ENCODE results near the gene MRAP.
A peak's percentile ranks its signal among the peaks of the same experiment; 100 is the strongest.

The MRAP gene

GRCh38 chr21:32299695-32300094 is 1.0 kb downstream of the MRAP start:
- no peak overlapping the region for H3K27ac ChIP-seq (ENCODE audit: extremely low read depth, low read depth, low read length)
- peaks cover 0 to 19% of the 10 kb centered on the region in 2 experiments; a peak in 1 of 3 replicates for H3K36me3 ChIP-seq (ENCODE audit: control insufficient read depth in 2 of 2, insufficient read depth in 1 of 2, low read length in 2 of 2)
- H3K9me3 ChIP-seq (ENCODE audit: control insufficient read depth, insufficient read depth, low read depth, low read length): no peaks in the 10 kb centered on the region
- ChIA-PET CTCF (no interaction called here), POLR2A (no interaction called here)
- no peak overlapping the region for H3K4me3 ChIP-seq (ENCODE audit: low read depth, low read length)
- H3K4me1 ChIP-seq (ENCODE audit: control insufficient read depth, insufficient read depth, low read length): no peaks in the 10 kb centered on the region
- TF ChIP-seq IKZF3 (tag by site-specific recombination; IDR thresholded peaks at IDR 0.05): no peak

GRCh38 chr21:32300117-32300681 is 1.5 kb downstream of the MRAP start:
- ChIA-PET POLR2A (no interaction called here), CTCF (no interaction called here)
- TF ChIP-seq ZNF121 (tag by site-specific recombination; IDR thresholded peaks at IDR 0.05) (peak; percentile 77; the same call in 1 of the 2 replicates), ZNF600 (tag by site-specific recombination; IDR thresholded peaks at IDR 0.05) (no peak)
- Histone ChIP-seq H3K9me3 (ENCODE audit: control insufficient read depth, insufficient read depth, low read depth, low read length) (no peaks in the 10 kb centered on the region), H3K4me1 (ENCODE audit: control insufficient read depth, insufficient read depth, low read length) (no peaks in the 10 kb centered on the region), H3K36me3 (ENCODE audit: control insufficient read depth in 2 of 2, insufficient read depth in 1 of 2, low read length in 2 of 2) (peaks cover 0 to 19% of the 10 kb centered on the region in 2 experiments; a peak in 1 of 3 replicates), H3K27ac (ENCODE audit: extremely low read depth, low read depth, low read length) (no peak overlapping the region), H3K4me3 (ENCODE audit: low read depth, low read length) (no peak overlapping the region)

DNA sequence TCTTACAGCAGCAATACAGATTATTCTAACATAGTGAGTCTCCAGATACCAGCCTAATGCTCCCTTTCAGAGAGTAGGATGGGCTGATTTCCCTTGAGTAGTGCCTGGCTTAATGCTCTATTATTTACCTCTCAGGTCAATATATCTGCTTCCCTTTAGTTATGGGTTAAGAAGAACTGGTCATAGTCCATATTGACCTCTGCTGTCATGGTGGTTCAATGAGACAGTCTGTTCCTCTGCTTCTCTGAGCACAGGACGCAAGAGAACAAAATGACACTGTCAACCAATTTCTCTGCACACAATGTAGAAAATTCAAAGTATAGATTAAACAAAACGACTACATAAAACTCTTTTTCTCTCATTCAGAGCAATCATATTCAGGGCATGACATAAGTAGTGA is 2.9 kb downstream of the MRAP start:
- CTCF ChIA-PET: no interaction called here
- H3K36me3 ChIP-seq (ENCODE audit: control insufficient read depth in 2 of 2, insufficient read depth in 1 of 2, low read length in 2 of 2): peaks cover 0 to 23% of the 10 kb centered on the region in 2 experiments; a peak in 1 of 3 replicates
- H3K4me3 ChIP-seq (ENCODE audit: low read depth, low read length): no peak overlapping the region
- TF ChIP-seq ZNF621 (tag by site-specific recombination; IDR thresholded peaks at IDR 0.05) (no peak), SCRT1 (tag by site-specific recombination; IDR thresholded peaks at IDR 0.05; ENCODE audit: borderline replicate concordance) (no peak), ZNF600 (tag by site-specific recombination; IDR thresholded peaks at IDR 0.05) (no peak), ZBTB21 (tag by site-specific recombination; IDR thresholded peaks at IDR 0.05) (no peak), ZBTB8A (tag by site-specific recombination; IDR thresholded peaks at IDR 0.05) (no peak), ZSCAN23 (tag by site-specific recombination; IDR thresholded peaks at IDR 0.05) (no peak), SCRT2 (tag by site-specific recombination; IDR thresholded peaks at IDR 0.05) (no peak), ZNF544 (tag by site-specific recombination; IDR thresholded peaks at IDR 0.05) (no peak), YY2 (tag by site-specific recombination; IDR thresholded peaks at IDR 0.05) (no peak), BCL6B (tag by site-specific recombination; IDR thresholded peaks at IDR 0.05) (no peak), KLF1 (tag by site-specific recombination; IDR thresholded peaks at IDR 0.05) (no peak), HOXA7 (CRISPR knock-in tag; IDR thresholded peaks at IDR 0.05; ENCODE audit: borderline replicate concordance) (no peak), ZNF664 (tag by site-specific recombination; IDR thresholded peaks at IDR 0.05) (no peak), ZNF837 (tag by site-specific recombination; IDR thresholded peaks at IDR 0.05) (no peak), ZNF184 (tag by site-specific recombination; IDR thresholded peaks at IDR 0.05) (no peak), KLF17 (tag by site-specific recombination; IDR thresholded peaks at IDR 0.05) (no peak), ZNF174 (tag by site-specific recombination; IDR thresholded peaks at IDR 0.05) (no peak), ZNF510 (tag by site-specific recombination; IDR thresholded peaks at IDR 0.05; ENCODE audit: insufficient replicate concordance) (no peak)
- TF ChIP-seq, protein P1, sequence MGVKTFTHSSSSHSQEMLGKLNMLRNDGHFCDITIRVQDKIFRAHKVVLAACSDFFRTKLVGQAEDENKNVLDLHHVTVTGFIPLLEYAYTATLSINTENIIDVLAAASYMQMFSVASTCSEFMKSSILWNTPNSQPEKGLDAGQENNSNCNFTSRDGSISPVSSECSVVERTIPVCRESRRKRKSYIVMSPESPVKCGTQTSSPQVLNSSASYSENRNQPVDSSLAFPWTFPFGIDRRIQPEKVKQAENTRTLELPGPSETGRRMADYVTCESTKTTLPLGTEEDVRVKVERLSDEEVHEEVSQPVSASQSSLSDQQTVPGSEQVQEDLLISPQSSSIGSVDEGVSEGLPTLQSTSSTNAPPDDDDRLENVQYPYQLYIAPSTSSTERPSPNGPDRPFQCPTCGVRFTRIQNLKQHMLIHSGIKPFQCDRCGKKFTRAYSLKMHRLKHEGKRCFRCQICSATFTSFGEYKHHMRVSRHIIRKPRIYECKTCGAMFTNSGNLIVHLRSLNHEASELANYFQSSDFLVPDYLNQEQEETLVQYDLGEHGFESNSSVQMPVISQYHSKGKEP (tag by site-specific recombination; IDR thresholded peaks at IDR 0.05): no peak
- TF ChIP-seq, protein P2, sequence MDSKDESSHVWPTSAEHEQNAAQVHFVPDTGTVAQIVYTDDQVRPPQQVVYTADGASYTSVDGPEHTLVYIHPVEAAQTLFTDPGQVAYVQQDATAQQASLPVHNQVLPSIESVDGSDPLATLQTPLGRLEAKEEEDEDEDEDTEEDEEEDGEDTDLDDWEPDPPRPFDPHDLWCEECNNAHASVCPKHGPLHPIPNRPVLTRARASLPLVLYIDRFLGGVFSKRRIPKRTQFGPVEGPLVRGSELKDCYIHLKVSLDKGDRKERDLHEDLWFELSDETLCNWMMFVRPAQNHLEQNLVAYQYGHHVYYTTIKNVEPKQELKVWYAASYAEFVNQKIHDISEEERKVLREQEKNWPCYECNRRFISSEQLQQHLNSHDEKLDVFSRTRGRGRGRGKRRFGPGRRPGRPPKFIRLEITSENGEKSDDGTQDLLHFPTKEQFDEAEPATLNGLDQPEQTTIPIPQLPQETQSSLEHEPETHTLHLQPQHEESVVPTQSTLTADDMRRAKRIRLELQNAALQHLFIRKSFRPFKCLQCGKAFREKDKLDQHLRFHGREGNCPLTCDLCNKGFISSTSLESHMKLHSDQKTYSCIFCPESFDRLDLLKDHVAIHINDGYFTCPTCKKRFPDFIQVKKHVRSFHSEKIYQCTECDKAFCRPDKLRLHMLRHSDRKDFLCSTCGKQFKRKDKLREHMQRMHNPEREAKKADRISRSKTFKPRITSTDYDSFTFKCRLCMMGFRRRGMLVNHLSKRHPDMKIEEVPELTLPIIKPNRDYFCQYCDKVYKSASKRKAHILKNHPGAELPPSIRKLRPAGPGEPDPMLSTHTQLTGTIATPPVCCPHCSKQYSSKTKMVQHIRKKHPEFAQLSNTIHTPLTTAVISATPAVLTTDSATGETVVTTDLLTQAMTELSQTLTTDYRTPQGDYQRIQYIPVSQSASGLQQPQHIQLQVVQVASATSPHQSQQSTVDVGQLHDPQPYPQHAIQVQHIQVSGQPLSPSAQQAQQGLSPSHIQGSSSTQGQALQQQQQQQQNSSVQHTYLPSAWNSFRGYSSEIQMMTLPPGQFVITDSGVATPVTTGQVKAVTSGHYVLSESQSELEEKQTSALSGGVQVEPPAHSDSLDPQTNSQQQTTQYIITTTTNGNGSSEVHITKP (tag by site-specific recombination; IDR thresholded peaks at IDR 0.05): no peak
- no peak overlapping the region for H3K27ac ChIP-seq (ENCODE audit: extremely low read depth, low read depth, low read length)
- H3K4me1 ChIP-seq (ENCODE audit: control insufficient read depth, insufficient read depth, low read length): no peaks in the 10 kb centered on the region
- POLR2A ChIA-PET: no interaction called here
- no peaks in the 10 kb centered on the region for H3K9me3 ChIP-seq (ENCODE audit: control insufficient read depth, insufficient read depth, low read depth, low read length)

All from HEK293 (cell line).